Measurements from ENCODE around the gene CACNG6. TPM values are rescaled to one million over a fixed set of nuclear protein-coding genes. Genes with fewer than 3 reads are reported as not detected.

Gene CACNG6
- total and polyA plus RNA-seq, 4 donors, result 2.4 to 8.6 (median 3.8) TPM

GRCh38 chr19:53983457-53984289 lies 7.8 kb upstream of the CACNG6 start:
- ATAC-seq (ENCODE audit: insufficient read depth, low FRiP score), result no peak
- Histone ChIP-seq H3K36me3 (ENCODE audit: control insufficient read depth in 4 of 4, insufficient read depth in 4 of 4, low read length in 4 of 4) (no peaks in the 10 kb centered on the region), H3K9ac (ENCODE audit: insufficient read depth in 1 of 2, low read length in 2 of 2) (no peak overlapping the region), H3K4me3 (no peak overlapping the region), H3K4me1 (ENCODE audit: control insufficient read depth in 5 of 5, insufficient read depth in 5 of 5, low read length in 5 of 5) (peaks cover 0 to 17% (median 0%) of the 10 kb centered on the region in 5 donors), H3K9me3 (ENCODE audit: control insufficient read depth in 4 of 4, insufficient read depth in 3 of 4, low read length in 3 of 4) (peaks cover 0 to 15% (median 0%) of the 10 kb centered on the region in 4 donors), H3K27me3 (ENCODE audit: control insufficient read depth in 3 of 3, insufficient read depth in 3 of 3, low read length in 2 of 3) (peaks cover 0 to 62% (median 39%) of the 10 kb centered on the region in 3 donors), H3K27ac (ENCODE audit: low read depth in 1 of 2, low read length in 1 of 2) (no peak overlapping the region)
- 75 to 87% methylated on average over 24 of the region's 24 CpGs for WGBS, 2 donors
- no peak for TF ChIP-seq CTCF (IDR thresholded peaks at IDR 0.05; ENCODE audit: control extremely low read depth, extremely low read depth)
- no peak for DNase-seq

DNA sequence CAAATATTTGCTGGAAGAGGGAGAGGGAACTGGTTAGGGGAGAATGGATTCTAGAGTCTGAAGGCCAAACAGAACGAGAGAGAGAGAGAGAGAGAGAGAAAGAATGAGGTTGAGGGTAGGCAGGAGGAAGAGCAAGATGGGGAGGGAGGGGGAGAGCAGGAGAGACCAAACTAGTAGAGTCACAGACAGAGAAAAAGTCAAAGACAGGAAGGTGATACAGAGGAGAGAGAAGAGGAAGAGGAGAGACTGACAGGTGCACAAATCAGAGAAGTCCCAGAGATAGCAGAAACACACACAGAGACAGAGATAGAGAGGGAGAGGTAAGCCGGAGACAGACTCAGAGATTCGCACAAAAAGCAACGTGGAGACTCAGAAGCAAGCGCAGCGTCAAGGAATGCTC lies 5.6 kb upstream of the CACNG6 start:
- Histone ChIP-seq H3K36me3 (ENCODE audit: control insufficient read depth in 4 of 4, insufficient read depth in 4 of 4, low read length in 4 of 4) (no peaks in the 10 kb centered on the region), H3K27ac (ENCODE audit: low read depth in 1 of 2, low read length in 1 of 2) (no peak overlapping the region), H3K9ac (ENCODE audit: insufficient read depth in 1 of 2, low read length in 2 of 2) (no peak overlapping the region), H3K9me3 (ENCODE audit: control insufficient read depth in 4 of 4, insufficient read depth in 3 of 4, low read length in 3 of 4) (peaks cover 0 to 12% (median 0%) of the 10 kb centered on the region in 4 donors), H3K27me3 (ENCODE audit: control insufficient read depth in 3 of 3, insufficient read depth in 3 of 3, low read length in 2 of 3) (peaks cover 0 to 49% (median 23%) of the 10 kb centered on the region in 3 donors), H3K4me3 (no peak overlapping the region), H3K4me1 (ENCODE audit: control insufficient read depth in 5 of 5, insufficient read depth in 5 of 5, low read length in 5 of 5) (peaks cover 0 to 10% (median 0%) of the 10 kb centered on the region in 5 donors)
- no peak for TF ChIP-seq CTCF (IDR thresholded peaks at IDR 0.05; ENCODE audit: control extremely low read depth, extremely low read depth)
- 77 to 86% methylated on average over 6 of the region's 6 CpGs for WGBS, 2 donors
- DNase-seq (no peak), ATAC-seq (ENCODE audit: insufficient read depth, low FRiP score) (no peak)

DNA sequence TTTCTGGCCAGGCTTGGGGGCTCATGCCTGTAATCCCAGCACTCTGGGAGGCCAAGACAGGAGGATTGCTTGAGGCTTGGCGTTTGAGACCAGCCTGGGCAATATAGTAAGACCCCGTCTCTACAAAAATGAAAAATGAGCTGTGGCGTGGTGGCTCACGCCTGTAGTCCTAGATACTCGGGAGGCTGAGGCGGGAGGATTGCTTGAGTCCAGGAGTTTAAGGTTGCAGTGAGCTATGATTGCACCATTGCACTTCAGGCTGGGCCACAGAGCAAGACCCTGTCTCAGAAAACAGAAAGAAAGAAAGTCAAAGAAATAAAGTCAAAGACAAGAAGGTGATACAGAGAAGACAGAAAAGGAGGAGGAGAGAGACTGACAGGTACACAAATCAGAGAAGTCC lies 2.5 kb upstream of the CACNG6 start:
- H3K27me3 ChIP-seq (ENCODE audit: control insufficient read depth in 3 of 3, insufficient read depth in 3 of 3, low read length in 2 of 3), result peaks cover 10 to 48% (median 15%) of the 10 kb centered on the region in 3 donors
- H3K4me1 ChIP-seq (ENCODE audit: control insufficient read depth in 5 of 5, insufficient read depth in 5 of 5, low read length in 5 of 5), result peaks cover 0 to 4% (median 0%) of the 10 kb centered on the region in 5 donors
- no peak overlapping the region for H3K9ac ChIP-seq (ENCODE audit: insufficient read depth in 1 of 2, low read length in 2 of 2)
- no peak overlapping the region for H3K4me3 ChIP-seq
- WGBS, 2 donors, result 84 to 89% methylated on average over 6 of the region's 6 CpGs
- peaks cover 0 to 2% (median 0%) of the 10 kb centered on the region in 4 donors for H3K9me3 ChIP-seq (ENCODE audit: control insufficient read depth in 4 of 4, insufficient read depth in 3 of 4, low read length in 3 of 4)
- ATAC-seq (ENCODE audit: insufficient read depth, low FRiP score), result no peak
- no peak for DNase-seq
- no peak overlapping the region for H3K27ac ChIP-seq (ENCODE audit: low read depth in 1 of 2, low read length in 1 of 2)
- H3K36me3 ChIP-seq (ENCODE audit: control insufficient read depth in 4 of 4, insufficient read depth in 4 of 4, low read length in 4 of 4), result no peaks in the 10 kb centered on the region
- no peak for TF ChIP-seq CTCF (IDR thresholded peaks at IDR 0.05; ENCODE audit: control extremely low read depth, extremely low read depth)

All from lung (tissue), 12 donors.